HG02943 (cell line): ENCODE data around the gene FMNL3.

Experiments used
- ATAC-seq: cut with Tn5 transposase; IDR thresholded peaks from one replicate; pipeline ENCODE4 v1.9.1; 2021; ENCODE audit warnings: mild to moderate bottlenecking, low read depth, moderate library complexity; ENCODE audit not compliant: unreplicated experiment

FMNL3 gene

DNA sequence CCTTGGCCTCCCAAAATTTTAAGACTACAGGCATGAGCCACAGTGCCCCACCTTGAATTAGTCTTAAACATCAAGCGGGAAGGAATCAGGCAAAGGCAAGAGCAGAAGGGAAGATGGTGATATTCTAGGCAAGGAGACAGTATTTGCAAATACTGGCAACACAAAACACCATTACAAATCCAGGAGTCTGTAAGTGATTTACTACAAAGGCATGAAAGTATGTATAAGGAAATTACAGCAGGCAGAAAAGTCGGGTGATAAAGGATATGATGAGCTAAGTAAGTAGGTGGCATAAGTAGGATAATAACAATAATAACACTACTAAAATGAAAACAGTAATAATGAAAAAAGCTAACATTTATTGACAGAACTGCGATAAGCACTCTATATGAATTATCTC lies 28.5 kb downstream of the FMNL3 start:
- no peak for ATAC-seq

DNA sequence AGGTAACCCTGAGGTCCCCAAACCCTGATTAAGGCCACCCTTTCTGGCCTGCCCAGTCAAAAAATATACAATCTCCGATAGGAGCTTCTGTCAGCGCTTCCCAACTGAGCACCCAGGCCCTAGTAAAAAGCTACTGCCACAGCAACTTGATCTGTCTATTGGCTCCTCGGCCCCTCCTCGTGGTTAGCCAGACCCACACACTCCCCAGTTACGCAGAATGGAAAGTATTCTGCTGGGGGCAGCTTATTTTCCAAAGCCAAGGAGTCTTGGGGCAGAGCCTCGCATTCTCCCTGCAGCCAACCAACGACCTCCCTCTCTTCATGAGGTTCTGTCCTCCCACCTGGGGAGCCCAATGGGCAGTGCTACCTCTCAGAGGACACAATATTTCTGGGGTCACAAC lies 32.1 kb downstream of the FMNL3 start:
- no peak for ATAC-seq

DNA sequence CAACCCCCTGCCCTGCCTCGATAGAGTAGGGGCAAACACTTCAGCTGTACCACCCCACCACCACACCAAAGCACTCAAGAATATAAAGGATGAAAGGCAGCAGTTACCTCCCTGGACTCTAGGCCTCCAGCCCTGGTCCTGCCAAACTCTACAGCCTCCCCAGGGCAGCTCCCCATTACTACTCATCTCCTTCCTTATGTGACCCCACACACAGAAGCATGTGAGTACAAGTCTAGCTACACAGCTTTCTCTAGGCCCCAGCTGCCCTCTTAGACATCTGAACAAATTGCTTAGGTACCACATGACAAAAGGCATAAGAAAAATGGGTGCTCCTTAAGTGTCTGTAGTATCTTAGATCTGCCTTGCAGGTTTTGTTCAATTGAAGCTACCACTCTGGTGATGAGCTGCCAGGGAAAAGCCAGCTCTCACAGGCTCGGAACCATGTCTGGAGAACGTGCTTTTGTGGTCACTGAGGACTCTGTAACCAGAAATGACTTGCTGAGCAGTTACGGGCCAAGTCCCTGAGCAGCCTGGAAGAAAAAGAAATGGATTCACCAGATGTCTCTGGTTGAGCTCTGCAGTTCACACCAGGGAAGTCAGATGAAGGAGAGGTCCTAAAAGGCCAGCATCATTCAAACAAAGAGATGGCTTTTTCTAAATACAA lies 32.8 kb downstream of the FMNL3 start:
- ATAC-seq, result no peak

DNA sequence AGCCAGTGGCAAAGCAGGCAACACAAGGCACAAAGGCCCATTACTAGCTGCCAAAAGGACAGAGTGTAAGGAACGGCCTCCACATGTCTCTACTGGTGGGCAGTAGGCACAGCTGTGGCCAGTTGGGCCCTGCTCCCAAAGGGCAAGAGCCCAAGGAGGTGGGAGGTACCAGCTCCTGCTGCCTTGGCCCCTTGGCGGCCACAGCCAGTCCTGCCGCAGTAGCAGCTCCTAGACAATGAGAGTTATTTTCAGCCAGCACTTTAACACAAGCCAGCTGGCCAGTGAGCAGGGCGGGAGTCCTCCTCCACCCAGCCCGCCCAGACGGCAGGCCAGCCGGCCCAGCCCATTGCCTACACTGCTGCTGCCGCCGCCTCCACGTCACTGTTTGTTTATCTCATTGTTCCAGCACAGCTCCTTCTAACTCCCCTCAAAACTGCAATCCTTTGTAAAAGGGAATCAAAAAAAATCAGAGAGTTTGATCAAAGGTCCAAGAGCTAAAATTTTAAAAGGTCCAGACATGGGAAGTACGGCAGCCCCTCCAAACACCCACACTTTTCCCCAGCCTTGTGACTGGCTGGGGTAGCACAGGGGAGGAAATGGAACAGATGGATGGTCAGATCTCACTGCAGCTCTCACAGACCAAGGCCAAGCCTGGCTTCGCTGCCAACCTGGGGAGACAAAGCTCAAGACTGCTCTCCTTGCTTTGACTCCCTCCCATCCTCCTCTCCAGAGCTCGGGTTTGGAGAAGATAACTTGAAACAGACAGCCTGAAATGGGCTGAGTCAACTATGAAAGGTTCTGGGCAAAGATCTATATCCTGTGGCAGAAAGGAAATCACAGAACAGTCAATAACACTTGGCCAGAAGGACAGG lies 33.5 kb downstream of the FMNL3 start:
- no peak for ATAC-seq

DNA sequence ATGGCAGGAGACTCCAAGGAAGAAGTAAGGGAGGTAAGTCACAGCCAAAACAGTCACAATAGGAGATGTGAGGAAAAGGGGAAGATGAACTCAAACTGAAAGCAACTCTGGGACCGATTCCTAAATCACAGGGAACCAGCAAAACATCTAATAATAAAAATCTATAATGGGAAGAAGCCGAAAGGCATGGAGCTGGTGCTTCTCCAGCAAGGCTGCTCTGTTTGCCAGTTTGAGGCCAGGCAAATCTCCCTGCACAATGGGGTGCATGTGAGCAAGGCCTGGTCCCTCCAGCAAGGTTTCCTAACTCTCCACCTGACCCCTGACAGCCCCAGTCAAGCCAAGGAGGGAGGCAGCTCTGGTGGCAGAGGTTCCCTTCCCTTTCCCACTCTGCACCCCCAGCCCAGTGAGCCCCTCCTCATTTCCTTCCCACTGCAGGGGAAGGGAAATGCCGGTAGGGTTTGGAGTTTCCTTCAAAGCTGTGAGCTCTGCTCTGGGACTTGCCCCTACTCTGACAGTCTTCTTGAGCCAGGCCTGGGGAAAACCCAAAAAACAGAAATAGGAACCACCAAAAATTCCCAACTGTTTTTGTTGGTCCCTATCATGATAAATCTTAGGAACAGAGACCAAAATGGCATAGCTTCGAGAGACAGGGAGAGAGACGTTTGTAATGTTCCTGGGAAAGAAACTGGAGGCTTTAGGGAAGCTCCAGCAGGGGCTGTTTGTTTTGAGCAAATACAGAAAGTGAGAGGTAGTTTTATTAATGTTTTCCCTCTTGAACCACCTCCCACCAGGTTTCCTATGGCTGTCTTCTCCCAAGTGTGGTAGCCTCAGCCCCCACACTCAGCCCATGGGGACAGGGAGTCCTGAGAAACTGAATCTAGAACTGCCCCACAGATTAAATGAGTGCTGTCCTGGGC lies 34.6 kb downstream of the FMNL3 start:
- no peak for ATAC-seq

DNA sequence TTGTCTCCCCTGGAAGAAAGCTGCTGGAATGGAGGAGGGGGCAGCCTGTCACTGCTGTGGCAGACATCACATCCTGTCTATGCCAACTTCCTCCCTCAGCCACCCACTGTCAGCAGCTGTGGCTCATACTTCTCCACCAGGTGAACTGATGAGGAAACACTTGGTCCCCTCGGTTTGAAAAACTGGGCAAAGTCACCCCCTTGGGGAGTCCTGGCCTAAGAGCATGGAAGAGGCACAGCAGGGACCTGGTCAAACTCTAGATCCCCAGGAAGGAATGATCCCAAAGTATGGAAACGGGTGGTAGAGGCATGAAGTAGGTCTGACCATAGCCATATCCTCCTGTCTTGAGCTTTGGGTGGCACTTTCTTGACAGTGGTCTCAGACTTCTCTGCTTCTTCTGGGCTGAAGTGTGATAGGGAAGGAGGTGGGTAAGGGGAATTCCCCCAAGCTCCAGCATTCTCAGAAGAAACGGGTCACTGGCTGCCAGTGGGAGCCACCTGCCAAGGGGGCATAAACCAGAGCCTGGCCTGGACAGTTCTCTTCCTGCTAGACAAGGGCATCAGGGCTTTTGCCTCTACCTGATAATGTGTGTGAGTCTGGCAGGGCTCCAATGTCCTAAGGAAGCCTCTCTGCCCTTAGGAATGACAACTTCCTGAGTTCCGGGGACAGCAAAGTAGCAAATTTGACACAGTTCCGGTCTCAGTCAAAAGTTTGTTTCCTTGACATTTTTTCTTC lies 36.0 kb downstream of the FMNL3 start:
- no peak for ATAC-seq

DNA sequence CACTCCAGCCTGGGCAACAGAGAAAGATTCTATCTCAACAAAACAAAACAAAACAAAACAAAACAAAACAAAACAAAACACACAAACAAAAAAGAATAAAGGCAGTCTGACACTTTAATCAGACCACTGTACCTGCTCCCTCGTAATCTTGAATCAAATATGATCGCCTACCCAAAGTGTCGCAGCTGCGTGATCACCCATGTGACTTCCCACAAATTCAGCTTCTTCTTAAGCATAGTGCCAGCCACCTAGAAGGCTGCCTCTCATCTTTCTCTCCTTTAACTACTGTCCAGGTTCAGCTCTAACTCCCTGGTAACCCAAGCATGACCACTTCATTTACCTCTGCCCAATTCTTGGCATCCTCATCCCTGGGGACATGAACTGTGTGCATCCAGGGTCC lies 37.4 kb downstream of the FMNL3 start:
- no peak for ATAC-seq

DNA sequence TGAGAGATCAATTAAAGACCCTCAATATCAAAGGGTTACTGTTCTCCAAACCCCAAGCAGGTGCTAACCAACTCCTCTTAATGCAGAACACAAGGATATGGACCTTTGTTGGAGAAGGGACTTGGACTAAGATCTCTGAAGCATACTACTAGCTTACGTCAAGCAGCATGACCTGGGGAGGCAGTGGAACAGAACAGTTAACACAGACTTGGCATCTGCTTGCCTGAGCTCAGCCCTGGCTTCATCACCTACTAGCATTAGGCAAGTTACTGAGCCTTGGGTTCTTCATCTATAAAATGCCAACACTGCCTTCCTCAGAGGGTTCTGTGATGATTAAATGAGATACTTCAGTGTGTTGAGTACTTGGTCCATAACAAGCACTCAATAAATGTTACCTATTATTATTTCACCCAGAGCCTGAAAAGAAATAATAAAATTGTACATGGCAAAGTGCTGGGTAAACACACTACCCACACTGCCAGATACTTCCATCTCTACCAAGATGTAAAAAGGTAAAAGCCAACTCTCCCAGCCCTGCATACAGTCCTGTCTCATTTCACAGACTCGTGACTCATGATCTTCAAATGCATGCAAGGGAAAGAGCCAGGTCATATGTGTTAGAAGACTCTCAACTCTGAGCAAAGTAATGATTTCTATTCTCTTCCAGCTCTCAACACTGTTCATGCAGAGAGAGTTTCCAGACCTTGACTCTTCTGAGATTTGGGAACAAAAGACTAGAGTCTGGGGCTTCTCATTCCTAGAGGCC lies 39.7 kb downstream of the FMNL3 start:
- no peak for ATAC-seq

DNA sequence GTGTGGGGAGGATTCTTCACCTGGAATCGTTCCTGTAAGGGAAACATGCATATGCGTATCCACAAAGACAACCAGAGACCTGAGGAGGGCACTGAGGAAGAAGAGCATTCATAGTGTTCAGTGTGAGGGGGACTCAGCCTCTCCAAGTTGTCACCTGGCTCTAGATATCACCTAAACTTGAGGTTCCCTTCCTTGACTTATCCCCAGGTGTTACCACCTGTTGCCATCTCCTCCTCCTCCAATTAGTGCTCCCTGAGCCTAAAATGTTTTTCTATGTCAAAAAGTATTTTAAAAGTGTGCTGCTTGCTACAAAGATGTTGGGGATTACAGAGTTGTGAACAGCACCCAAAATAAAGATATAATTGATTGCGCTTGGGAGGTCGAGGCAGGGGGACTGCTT lies 41.0 kb downstream of the FMNL3 start:
- ATAC-seq, result no peak

DNA sequence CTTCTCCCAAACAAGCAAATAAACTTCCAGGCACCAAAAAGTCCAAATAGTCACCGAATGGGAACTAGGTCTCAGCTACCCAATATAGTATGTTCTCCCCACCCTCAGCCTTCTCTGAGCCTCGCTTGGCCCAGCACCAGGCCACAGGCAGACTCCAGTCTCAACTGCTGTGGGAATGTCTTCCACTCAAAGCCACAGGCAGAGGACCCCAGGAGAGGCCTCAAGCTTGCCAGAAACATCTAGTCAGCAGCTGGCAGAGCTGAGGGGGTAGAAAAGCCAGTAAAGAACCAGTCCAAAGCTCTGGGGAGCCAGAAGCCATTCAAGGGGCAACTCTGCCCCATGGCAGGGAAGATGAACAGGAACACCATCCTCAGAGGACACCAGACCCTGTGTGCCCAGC lies 41.8 kb downstream of the FMNL3 start:
- ATAC-seq, result no peak

DNA sequence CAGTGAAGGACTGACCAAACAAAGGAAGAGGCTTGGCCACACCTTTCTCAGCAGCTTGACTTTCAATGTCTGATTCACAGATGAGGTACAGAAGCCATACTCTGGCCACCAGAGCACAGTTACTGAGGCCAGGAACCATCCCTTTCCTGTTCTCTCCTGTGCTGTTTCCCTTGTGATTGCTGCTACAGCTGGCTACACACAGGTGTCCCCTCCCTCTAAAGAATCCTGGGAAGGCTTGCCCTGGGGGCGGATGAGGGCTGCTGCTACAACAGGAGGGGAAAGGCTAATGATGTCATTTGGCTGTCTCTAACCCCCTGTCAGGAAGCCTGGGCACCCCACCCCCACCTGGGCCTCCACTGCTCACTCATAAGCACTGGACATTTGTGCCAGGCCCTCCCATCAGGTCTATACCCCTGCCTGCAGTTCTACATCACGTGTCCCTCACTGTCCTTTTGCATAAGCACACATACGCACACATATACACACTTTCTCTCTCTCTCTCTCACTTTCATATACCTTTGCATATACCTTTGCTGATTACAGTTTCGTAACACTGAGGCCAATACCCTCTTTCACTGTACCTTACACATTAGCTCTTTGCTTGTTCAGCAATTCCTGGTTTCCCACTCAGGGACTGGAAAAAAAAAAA lies 42.5 kb downstream of the FMNL3 start:
- ATAC-seq, result peak; percentile 70

DNA sequence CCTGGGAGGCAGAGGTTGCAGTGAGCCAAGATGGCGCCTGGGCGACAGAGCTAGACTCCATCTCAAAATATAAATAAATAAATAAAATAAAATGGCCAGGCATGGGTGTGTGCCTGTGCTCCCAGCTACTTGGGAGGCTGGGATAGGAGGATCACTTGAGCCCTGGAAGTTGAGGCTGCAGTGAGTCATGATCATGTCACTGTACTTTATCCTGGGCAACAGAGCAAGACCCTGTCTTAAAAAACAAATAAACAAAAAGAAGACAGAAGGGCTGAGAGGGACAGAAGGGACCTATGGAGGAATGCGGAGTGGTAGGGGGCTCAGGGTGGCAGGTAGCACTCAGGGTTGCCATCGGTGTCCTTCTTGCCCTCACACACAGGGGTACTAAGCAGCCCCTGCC lies 43.0 kb downstream of the FMNL3 start:
- ATAC-seq, result no peak

DNA sequence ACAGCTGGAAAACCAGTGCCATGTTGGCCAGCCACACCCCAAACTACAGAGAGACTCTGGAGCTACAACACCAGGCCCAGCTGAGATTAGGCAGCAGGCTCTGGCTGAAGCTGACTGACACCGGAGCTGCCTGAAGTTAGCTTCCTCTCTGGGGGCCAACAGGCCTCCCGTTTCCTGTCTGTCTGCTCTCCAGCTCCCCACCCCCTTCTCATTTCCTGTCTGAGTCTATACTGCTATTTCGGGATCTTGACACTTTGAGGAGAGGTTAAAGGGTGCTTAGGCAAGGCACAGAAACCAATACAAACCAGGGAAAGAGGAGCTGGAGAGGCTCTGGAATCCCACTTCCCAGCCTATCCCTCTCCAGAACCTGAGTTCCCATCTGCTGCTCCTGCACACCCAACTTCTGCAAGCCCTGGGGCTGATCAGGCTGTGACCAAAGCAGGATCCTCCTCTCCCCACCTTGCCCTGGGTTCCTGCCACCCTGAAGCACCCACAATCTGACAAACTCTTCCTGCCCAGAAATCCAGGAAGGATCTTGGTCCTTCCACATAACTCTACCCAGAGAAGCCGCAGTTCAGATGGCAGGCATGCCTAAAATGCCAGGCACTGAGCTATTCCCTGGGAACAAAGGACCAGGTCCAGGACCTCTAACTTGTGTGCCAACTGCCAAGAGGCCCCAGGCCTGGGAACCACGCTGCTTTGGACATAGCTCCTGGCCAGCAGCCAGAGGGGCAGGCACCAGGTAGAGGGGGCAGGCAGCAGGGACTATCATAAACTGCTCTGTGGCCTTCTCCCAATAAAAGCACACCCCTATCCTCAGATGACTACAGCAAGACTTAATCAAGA lies 44.0 kb downstream of the FMNL3 start:
- ATAC-seq, result peak; percentile 65

DNA sequence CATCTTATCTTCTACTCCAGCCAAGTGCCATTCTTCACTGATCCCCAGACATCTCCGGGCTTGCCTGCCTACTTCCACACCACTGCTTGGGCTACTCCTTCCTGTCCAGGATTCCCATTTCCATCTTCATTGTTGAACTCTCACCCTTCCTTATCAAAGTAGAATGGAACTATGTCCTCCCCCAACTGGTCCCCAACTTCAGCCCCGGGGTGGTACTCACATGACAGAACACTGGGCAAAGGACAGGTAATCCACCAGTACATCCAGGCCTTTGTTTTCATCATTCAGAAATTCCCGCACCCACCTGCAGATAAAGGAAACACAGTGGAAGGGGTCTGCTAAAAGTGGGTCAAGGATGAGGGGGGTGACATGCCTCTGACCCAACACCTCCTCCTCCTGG lies 45.5 kb downstream of the FMNL3 start:
- no peak for ATAC-seq

DNA sequence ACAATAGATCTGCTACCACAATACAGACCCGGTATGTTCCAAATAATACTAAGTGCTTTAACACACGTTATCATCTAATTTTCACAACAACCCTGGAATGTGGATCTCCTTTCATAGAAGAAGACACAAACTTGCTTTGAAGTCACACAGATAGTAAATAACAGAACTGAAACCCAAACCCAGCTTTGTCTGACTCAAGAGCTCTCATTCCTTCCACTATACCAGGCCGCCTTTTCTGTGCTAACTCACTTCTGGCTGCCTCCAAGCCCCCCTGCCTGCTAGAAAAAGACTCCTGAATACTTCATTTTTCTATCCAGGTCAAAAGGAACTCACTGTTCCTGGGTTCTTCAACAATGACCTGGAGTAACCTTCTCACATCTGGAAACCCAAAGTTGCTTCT lies 46.0 kb downstream of the FMNL3 start:
- no peak for ATAC-seq

DNA sequence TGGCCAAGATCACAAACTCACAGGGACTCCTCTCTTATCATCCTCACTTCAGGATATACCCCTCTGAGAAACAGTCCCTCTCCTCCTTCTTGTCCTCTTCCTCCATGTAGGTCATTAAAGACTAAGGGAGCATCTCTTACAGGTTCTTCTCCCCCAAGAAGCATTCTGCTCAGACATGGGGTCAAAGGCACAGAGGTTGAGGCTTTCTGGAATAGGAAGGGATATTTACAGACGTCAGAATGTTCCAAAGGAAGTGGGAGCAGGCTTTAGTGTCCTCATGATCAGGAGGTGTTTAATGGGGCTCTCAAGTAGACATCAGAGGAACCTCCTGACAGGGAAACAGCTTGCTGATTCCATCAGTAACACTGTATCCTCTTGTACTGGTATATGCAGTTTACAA lies 47.5 kb downstream of the FMNL3 start:
- ATAC-seq, result no peak

DNA sequence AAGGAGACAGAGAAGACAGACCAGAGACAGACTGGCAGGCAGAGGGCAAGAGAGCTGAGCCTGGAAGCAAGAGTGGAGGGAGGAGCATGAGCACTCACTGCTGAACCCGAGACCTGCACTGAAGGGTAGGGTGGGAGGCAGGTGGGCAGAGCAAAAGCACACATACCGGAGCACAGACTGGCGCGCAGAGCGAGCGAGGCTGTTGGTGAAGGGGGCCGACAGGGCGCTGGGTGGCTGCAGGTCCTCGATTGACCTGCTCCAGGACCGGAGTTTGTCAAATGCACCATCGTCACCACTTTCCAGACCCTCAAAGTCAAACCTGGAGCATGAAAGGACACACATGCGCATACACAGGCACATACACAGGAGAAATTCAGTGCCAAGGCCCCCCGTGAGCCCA lies 48.9 kb downstream of the FMNL3 start:
- ATAC-seq, result no peak

DNA sequence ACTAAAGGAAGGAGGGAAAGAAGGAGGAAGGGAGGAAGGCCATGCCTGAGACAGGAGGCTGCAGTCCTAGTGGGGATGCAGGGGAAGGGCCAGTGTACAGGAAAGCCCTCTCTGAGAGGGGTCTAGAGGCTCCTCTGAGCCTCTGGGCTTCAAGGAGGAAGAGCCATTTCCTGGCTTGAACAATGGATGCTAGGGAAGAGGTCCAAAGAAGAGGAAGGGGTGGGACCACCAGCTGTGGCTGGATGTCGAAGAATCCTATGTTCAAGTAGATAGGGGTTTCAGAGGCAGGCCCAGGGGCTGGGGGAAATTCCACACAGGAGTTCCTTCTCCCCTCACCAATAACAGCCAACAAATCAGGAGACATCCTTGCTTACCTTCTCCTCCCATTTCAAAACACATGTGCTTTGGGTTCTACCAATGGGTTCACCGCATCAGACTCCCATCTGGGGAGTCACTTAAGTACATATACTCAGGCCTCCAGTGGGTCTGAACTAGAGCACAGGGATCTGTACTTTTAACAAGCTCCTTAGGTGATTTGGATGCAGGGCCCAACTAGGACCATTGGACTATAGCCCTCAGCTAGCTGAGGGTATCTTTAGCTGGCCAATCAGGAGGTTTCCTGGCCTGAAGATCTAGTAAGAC lies 51.5 kb downstream of the FMNL3 start:
- ATAC-seq, result no peak
